D721Med (cell line): ENCODE data around the gene COPS8.

Source experiments
- DNase-seq: peaks from one replicate; pipeline ENCODE4 v3.0.0; 2011; ENCODE audit warnings: low spot score; ENCODE audit not compliant: insufficient read length
- FAIRE-seq: peaks from 2 replicates; lab custom pipeline; 2011; peaks lifted over from hg19 to GRCh38; lab: Jason Lieb, UNC
- CTCF ChIP-seq: IDR thresholded peaks from 2 replicates; pipeline ENCODE4 v1.5.1; 2012; ENCODE audit warnings: mild to moderate bottlenecking, control low read depth; ENCODE audit not compliant: insufficient read depth; ENCODE audit errors: missing control alignments

Gene COPS8

GRCh38 chr2:237057893-237058300, 27.8 kb upstream of the COPS8 start:
- no peak for TF ChIP-seq CTCF
- FAIRE-seq: no peak
- no peak for DNase-seq

GRCh38 chr2:237058423-237058822, 27.3 kb upstream of the COPS8 start:
- DNase-seq: no peak
- TF ChIP-seq CTCF: no peak
- FAIRE-seq: no peak

GRCh38 chr2:237059155-237059875, 26.4 kb upstream of the COPS8 start:
- no peak for FAIRE-seq
- TF ChIP-seq CTCF: no peak
- no peak for DNase-seq

- no peak for FAIRE-seq
- DNase-seq: peak; percentile 31
- TF ChIP-seq CTCF: peak; percentile 66
Observed at GRCh38 chr2:237060534-237061312, 25.0 kb upstream of the COPS8 start.

GRCh38 chr2:237061356-237061755, 24.3 kb upstream of the COPS8 start:
- DNase-seq (no peak), FAIRE-seq (no peak)
- no peak for TF ChIP-seq CTCF

- no peak for TF ChIP-seq CTCF
- no peak for FAIRE-seq
- no peak for DNase-seq
Observed at GRCh38 chr2:237062585-237062984, 23.1 kb upstream of the COPS8 start.
